A549 (cell line): Measurements from ENCODE around the gene PDGFB.

Experiments used
- CTCF ChIP-seq: fragments of >200 bp; sonication (Bioruptor Twin); formaldehyde crosslinking; IDR thresholded peaks from 3 replicates; pipeline ENCODE4 v1.5.1; 2016
- ELK1 ChIP-seq: fragments of 150-350 bp; IDR thresholded peaks from 2 replicates; pipeline ENCODE4 v1.6.1; 2014; ENCODE audit warnings: low read depth, mild to moderate bottlenecking, low read length
- EP300 ChIP-seq, 2 experiments: fragments of >200 bp; sonication (Bioruptor Twin); formaldehyde crosslinking; IDR thresholded peaks; 2 replicates in 1 of 2; 3 replicates in 1 of 2; pipeline ENCODE4 v1.6.1; 2016 to 2017
- ESRRA ChIP-seq: fragments of 150-350 bp; IDR thresholded peaks from 2 replicates; pipeline ENCODE4 v1.6.1; 2014; ENCODE audit warnings: mild to moderate bottlenecking, low read length, borderline replicate concordance
- HMGXB4 ChIP-seq: fragments of 250-450 bp; sonication (Bioruptor Pico); IDR thresholded peaks from 2 replicates; pipeline ENCODE4 v1.5.0; 2021; ENCODE audit warnings: mild to moderate bottlenecking, moderate library complexity, borderline replicate concordance
- HOXB13 ChIP-seq: fragments of 250-450 bp; sonication (Bioruptor Pico); IDR thresholded peaks from 2 replicates; pipeline ENCODE4 v1.5.0; 2020; ENCODE audit warnings: low read depth, mild to moderate bottlenecking, moderate library complexity
- MYC ChIP-seq: IDR thresholded peaks from 2 replicates; pipeline ENCODE4 v1.6.1; 2012; ENCODE audit warnings: mild to moderate bottlenecking, inconsistent platforms, low read length, improper control_type of control experiment, borderline replicate concordance
- POLR2A ChIP-seq: IDR thresholded peaks from 2 replicates; pipeline ENCODE4 v1.6.1; 2012; ENCODE audit warnings: mild to moderate bottlenecking, low read length
- POLR2AphosphoS2 ChIP-seq: conservative IDR thresholded peaks from 2 replicates; pipeline ENCODE4 v1.6.1; 2012; ENCODE audit warnings: low read length, improper control_type of control experiment, inconsistent platforms
- RAD21 ChIP-seq, 2 experiments: fragments of >200 bp in 1 of 2; sonication (Bioruptor Twin) in 1 of 2; formaldehyde crosslinking in 1 of 2; IDR thresholded peaks in 1 of 2; conservative IDR thresholded peaks in 1 of 2; 2 replicates in 1 of 2; 3 replicates in 1 of 2; pipeline ENCODE4 v1.6.1; 2012 to 2018; ENCODE audit warnings: inconsistent platforms in 1 of 2
- RFX5 ChIP-seq: fragments of 450-650 bp; IDR thresholded peaks from 2 replicates; pipeline ENCODE4 v1.7.1; 2014; ENCODE audit warnings: antibody characterized with exemption, mild to moderate bottlenecking, moderate library complexity
- ZNF302 ChIP-seq: fragments of 250-450 bp; sonication (Bioruptor Pico); IDR thresholded peaks from 2 replicates; pipeline ENCODE4 v1.9.0; 2021; ENCODE audit warnings: inconsistent platforms, mild to moderate bottlenecking, moderate library complexity

GRCh38 chr22:39183991-39184585, 60.7 kb downstream of the PDGFB start:
- TF ChIP-seq CTCF: no peak
- TF ChIP-seq HOXB13 (CRISPR knock-in tag): no peak
- no peak for TF ChIP-seq HMGXB4 (CRISPR knock-in tag)
- TF ChIP-seq EP300 (IDR thresholded peaks at IDR 0.05): no peak
- TF ChIP-seq MYC: no peak
- TF ChIP-seq ESRRA: no peak
- TF ChIP-seq RFX5: no peak
- no peak for TF ChIP-seq RAD21 (conservative IDR thresholded peaks at IDR 0.05 in 1 of 2, IDR thresholded peaks at IDR 0.05 in 1 of 2)
- TF ChIP-seq ZNF302 (CRISPR knock-in tag): no peak
- no peak for TF ChIP-seq ELK1
- no peak for TF ChIP-seq POLR2AphosphoS2
- TF ChIP-seq POLR2A: no peak
